GM23248 (cell line): ENCODE results near the gene SEMA6B.

ENCODE experiments used
- EZH2 ChIP-seq: fragments of 200-600 bp; sonication (generic); IDR thresholded peaks from 2 replicates; pipeline ENCODE4 v1.6.1; 2018; ENCODE audit warnings: antibody characterized with exemption, mild to moderate bottlenecking; ENCODE audit not compliant: insufficient read depth, poor library complexity, severe bottlenecking
- EZH2phosphoT487 ChIP-seq: fragments of 200-600 bp; sonication (generic); IDR thresholded peaks from 2 replicates; pipeline ENCODE4 v1.6.1; 2018; ENCODE audit warnings: antibody characterized with exemption, moderate library complexity, mild to moderate bottlenecking, low read depth; ENCODE audit not compliant: insufficient read depth

GRCh38 chr19:4602915-4603314 lies 43.4 kb upstream of the SEMA6B start:
- TF ChIP-seq EZH2 (no peak), EZH2phosphoT487 (no peak)
